ENCODE data around the gene PHLDB3. TPM values are rescaled to one million over a fixed set of nuclear protein-coding genes. Genes with fewer than 3 reads are reported as not detected.

The PHLDB3 gene
- total and polyA plus RNA-seq, 2 of the 13 experiments (the other 11 are each of a cell fraction or from before 2014, with no cell fraction given) = 11.3 to 14.5 TPM

DNA sequence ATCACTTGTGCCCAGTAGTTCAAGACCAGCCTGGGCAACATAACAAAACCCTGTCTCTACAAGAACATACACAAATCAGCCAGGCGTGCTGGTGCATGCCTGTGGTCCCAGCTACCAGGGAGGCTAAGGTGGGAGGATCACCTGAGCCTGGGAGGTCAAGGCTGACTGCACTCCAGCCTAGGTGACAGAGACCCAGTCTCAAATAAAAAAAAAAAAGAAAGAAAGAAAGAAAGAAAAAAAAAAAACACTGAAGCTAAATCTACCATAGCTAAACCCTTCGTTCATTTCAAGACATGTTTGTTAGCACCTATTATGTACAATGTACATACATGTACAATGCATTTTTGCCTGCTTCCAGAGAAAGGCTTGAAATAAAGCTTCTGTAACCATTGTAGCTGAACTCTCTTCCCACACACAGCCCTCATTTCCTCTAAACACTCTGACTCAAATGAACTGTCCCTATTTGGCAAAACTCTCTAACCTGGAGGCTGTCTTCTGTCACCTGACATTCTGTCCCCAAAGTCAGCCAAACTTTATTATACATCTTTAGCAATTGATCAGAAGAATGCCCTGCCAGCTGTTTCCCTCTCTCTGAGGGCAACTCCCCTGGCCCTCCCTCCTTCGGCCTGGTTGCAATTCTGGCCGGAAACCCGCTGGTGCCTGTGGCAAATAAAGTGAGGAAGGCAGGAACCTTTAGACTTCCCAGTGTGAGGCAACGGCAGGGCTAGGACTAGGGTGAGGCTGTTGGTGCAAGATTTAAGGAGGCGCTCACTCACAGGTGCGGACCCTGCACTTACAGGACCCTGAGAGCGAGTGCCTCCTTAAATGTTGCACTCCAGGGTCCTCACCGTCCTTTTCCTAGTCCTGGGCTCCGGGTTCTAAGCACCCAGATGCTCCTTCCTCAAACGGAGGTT lies 20.6 kb upstream of the PHLDB3 start (continued):
- TF ChIP-seq, protein P1, sequence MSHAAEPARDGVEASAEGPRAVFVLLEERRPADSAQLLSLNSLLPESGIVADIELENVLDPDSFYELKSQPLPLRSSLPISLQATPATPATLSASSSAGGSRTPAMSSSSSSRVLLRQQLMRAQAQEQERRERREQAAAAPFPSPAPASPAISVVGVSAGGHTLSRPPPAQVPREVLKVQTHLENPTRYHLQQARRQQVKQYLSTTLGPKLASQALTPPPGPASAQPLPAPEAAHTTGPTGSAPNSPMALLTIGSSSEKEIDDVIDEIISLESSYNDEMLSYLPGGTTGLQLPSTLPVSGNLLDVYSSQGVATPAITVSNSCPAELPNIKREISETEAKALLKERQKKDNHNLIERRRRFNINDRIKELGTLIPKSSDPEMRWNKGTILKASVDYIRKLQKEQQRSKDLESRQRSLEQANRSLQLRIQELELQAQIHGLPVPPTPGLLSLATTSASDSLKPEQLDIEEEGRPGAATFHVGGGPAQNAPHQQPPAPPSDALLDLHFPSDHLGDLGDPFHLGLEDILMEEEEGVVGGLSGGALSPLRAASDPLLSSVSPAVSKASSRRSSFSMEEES (CRISPR knock-in tag; IDR thresholded peaks at IDR 0.05) = no peak
- TF ChIP-seq ZBTB43 (CRISPR knock-in tag; conservative IDR thresholded peaks at IDR 0.05) = peak; percentile 60; the same call in 1 of the 2 replicates
- TF ChIP-seq NCOA5 (CRISPR knock-in tag; IDR thresholded peaks at IDR 0.05) = no peak
- peak; percentile 55; the same call in 1 of the 2 replicates for TF ChIP-seq YEATS2 (CRISPR knock-in tag; IDR thresholded peaks at IDR 0.05; ENCODE audit: borderline replicate concordance)
- TF ChIP-seq GPBP1L1 (CRISPR knock-in tag; IDR thresholded peaks at IDR 0.05) = no peak
- TF ChIP-seq, protein P2, sequence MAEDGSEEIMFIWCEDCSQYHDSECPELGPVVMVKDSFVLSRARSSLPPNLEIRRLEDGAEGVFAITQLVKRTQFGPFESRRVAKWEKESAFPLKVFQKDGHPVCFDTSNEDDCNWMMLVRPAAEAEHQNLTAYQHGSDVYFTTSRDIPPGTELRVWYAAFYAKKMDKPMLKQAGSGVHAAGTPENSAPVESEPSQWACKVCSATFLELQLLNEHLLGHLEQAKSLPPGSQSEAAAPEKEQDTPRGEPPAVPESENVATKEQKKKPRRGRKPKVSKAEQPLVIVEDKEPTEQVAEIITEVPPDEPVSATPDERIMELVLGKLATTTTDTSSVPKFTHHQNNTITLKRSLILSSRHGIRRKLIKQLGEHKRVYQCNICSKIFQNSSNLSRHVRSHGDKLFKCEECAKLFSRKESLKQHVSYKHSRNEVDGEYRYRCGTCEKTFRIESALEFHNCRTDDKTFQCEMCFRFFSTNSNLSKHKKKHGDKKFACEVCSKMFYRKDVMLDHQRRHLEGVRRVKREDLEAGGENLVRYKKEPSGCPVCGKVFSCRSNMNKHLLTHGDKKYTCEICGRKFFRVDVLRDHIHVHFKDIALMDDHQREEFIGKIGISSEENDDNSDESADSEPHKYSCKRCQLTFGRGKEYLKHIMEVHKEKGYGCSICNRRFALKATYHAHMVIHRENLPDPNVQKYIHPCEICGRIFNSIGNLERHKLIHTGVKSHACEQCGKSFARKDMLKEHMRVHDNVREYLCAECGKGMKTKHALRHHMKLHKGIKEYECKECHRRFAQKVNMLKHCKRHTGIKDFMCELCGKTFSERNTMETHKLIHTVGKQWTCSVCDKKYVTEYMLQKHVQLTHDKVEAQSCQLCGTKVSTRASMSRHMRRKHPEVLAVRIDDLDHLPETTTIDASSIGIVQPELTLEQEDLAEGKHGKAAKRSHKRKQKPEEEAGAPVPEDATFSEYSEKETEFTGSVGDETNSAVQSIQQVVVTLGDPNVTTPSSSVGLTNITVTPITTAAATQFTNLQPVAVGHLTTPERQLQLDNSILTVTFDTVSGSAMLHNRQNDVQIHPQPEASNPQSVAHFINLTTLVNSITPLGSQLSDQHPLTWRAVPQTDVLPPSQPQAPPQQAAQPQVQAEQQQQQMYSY (CRISPR knock-in tag; IDR thresholded peaks at IDR 0.05) = peak; percentile 59; the same call in 1 of the 2 replicates
- no peak for TF ChIP-seq ZNF549 (CRISPR knock-in tag; IDR thresholded peaks at IDR 0.05)
- TF ChIP-seq RXRB (CRISPR knock-in tag; IDR thresholded peaks at IDR 0.05; ENCODE audit: borderline replicate concordance) = peak; percentile 36; the same call in 1 of the 2 replicates
- no peak for TF ChIP-seq TBL1XR1 (IDR thresholded peaks at IDR 0.05; ENCODE audit: borderline replicate concordance, low read length, partially characterized antibody)
- no peak for TF ChIP-seq CREM (IDR thresholded peaks at IDR 0.05)
- no peak for TF ChIP-seq CREM (CRISPR knock-in tag; IDR thresholded peaks at IDR 0.05)
- TF ChIP-seq, protein P3, sequence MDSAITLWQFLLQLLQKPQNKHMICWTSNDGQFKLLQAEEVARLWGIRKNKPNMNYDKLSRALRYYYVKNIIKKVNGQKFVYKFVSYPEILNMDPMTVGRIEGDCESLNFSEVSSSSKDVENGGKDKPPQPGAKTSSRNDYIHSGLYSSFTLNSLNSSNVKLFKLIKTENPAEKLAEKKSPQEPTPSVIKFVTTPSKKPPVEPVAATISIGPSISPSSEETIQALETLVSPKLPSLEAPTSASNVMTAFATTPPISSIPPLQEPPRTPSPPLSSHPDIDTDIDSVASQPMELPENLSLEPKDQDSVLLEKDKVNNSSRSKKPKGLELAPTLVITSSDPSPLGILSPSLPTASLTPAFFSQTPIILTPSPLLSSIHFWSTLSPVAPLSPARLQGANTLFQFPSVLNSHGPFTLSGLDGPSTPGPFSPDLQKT (CRISPR knock-in tag; IDR thresholded peaks at IDR 0.05; ENCODE audit: borderline replicate concordance) = no peak
- peak; percentile 35; the same call in 1 of the 2 replicates for TF ChIP-seq ZSCAN22 (CRISPR knock-in tag; IDR thresholded peaks at IDR 0.05)
- no peak for TF ChIP-seq THRA (CRISPR knock-in tag; IDR thresholded peaks at IDR 0.05; ENCODE audit: borderline replicate concordance)
- TF ChIP-seq, protein P4, sequence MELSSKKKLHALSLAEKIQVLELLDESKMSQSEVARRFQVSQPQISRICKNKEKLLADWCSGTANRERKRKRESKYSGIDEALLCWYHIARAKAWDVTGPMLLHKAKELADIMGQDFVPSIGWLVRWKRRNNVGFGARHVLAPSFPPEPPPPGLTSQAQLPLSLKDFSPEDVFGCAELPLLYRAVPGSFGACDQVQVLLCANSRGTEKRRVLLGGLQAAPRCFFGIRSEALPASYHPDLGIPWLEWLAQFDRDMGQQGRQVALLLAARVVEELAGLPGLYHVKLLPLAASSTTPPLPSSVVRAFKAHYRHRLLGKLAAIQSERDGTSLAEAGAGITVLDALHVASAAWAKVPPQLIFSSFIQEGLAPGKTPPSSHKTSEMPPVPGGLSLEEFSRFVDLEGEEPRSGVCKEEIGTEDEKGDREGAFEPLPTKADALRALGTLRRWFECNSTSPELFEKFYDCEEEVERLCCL (CRISPR knock-in tag; IDR thresholded peaks at IDR 0.05; ENCODE audit: borderline replicate concordance) = 0 out of 2 replicates have a peak, but pooled peaks have one; percentile 5
